ENCODE measurements around the gene RUFY1. TPM values are rescaled to one million over a fixed set of nuclear protein-coding genes. Genes with fewer than 3 reads are reported as not detected.

RUFY1 gene
- polyA plus RNA-seq, 1 of the 3 experiments (the other 2 are of a cell fraction), result 30.3 TPM

DNA sequence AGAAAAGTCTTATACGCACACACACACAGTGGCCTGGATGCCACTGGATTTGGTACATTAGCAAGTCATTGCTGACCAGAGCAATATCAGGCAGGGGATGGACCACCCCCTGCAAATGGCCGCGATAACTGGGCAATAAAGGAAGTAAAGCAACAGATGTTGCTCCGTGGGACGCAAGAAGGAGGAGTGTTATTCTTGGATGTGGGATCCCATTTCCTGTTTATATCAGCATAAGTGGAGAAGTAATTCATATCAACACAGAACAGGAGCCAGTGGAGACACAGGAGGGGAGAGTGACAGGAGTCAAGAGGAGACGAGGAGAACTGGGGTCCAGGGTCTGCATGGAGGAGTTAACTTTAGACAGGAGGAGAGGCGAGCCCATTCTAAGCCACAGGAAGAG is 18.4 kb downstream of the RUFY1 start:
- Histone ChIP-seq H2AFZ (ENCODE audit: low read depth) (no peak overlapping the region), H3K79me2 (ENCODE audit: insufficient read depth) (peaks cover 9% of the 10 kb centered on the region; the same call in 1 of the 2 replicates), H3K9me3 (no peaks in the 10 kb centered on the region), H3F3A (replicated peaks; ENCODE audit: insufficient read depth) (no peaks in the 10 kb centered on the region), H3K9me2 (no peaks in the 10 kb centered on the region), H3K4me1 (ENCODE audit: control insufficient read depth in 1 of 2, insufficient read depth in 2 of 2, low read depth in 1 of 2, low read length in 1 of 2) (no peaks in the 10 kb centered on the region), H3K27me3 (ENCODE audit: insufficient read depth) (no peaks in the 10 kb centered on the region), H3K27ac (ENCODE audit: low read depth in 2 of 2, low read length in 1 of 2) (no peak overlapping the region), H3K4me3 (ENCODE audit: low read depth in 2 of 2, low read length in 1 of 2) (no peak overlapping the region), H3K36me3 (replicated peaks in 1 of 2; ENCODE audit: control insufficient read depth in 1 of 2, insufficient read depth in 2 of 2, low read length in 1 of 2) (peaks cover 60 to 65% of the 10 kb centered on the region in 2 experiments), H4K20me1 (ENCODE audit: insufficient read depth) (no peaks in the 10 kb centered on the region), H3K4me2 (no peak overlapping the region), H3K9ac (no peak overlapping the region)
- POLR2A ChIA-PET, result no interaction called here
- DNase-seq, result no peak
- CTCF ChIA-PET, result no interaction called here
- WGBS (ENCODE audit: low lambda C conversion rate), result 94% methylated on average over 7 of the region's 7 CpGs
- TF ChIP-seq EZH2phosphoT487 (IDR thresholded peaks at IDR 0.05; ENCODE audit: borderline replicate concordance, low read depth) (no peak), RFX5 (IDR thresholded peaks at IDR 0.05; ENCODE audit: low read length) (no peak), MEF2A (IDR thresholded peaks at IDR 0.05; ENCODE audit: borderline replicate concordance, low read depth) (no peak), SMC3 (IDR thresholded peaks at IDR 0.05; ENCODE audit: low read depth, low read length) (no peak), FOXM1 (IDR thresholded peaks at IDR 0.05; ENCODE audit: low read depth) (no peak), TAF1 (IDR thresholded peaks at IDR 0.05; ENCODE audit: borderline replicate concordance, low read depth, low read length) (no peak), RCOR1 (IDR thresholded peaks at IDR 0.05; ENCODE audit: low read length) (no peak), SIN3A (IDR thresholded peaks at IDR 0.05; ENCODE audit: borderline replicate concordance, low read depth, low read length) (no peak), FOSL2 (IDR thresholded peaks at IDR 0.05; ENCODE audit: borderline replicate concordance, low read depth) (no peak), IRF3 (IDR thresholded peaks at IDR 0.05; ENCODE audit: low read depth, low read length) (no peak)
- TF ChIP-seq, protein P1, sequence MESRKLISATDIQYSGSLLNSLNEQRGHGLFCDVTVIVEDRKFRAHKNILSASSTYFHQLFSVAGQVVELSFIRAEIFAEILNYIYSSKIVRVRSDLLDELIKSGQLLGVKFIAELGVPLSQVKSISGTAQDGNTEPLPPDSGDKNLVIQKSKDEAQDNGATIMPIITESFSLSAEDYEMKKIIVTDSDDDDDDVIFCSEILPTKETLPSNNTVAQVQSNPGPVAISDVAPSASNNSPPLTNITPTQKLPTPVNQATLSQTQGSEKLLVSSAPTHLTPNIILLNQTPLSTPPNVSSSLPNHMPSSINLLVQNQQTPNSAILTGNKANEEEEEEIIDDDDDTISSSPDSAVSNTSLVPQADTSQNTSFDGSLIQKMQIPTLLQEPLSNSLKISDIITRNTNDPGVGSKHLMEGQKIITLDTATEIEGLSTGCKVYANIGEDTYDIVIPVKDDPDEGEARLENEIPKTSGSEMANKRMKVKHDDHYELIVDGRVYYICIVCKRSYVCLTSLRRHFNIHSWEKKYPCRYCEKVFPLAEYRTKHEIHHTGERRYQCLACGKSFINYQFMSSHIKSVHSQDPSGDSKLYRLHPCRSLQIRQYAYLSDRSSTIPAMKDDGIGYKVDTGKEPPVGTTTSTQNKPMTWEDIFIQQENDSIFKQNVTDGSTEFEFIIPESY (IDR thresholded peaks at IDR 0.05; ENCODE audit: borderline replicate concordance, low read depth), result no peak

- H3K9me3 ChIP-seq, result no peaks in the 10 kb centered on the region
- H3K27ac ChIP-seq (ENCODE audit: low read depth in 2 of 2, low read length in 1 of 2), result no peak overlapping the region
- H3K9me2 ChIP-seq, result no peaks in the 10 kb centered on the region
- H3K36me3 ChIP-seq (replicated peaks in 1 of 2; ENCODE audit: control insufficient read depth in 1 of 2, insufficient read depth in 2 of 2, low read length in 1 of 2), result peaks cover 50 to 56% of the 10 kb centered on the region in 2 experiments
- ChIA-PET CTCF (interaction anchor here (1.1 kb wide), 1 partner anchor 30 kb away, joined by 3 read pairs; no protein-coding TSS in a partner anchor), POLR2A (no interaction called here)
- no peak for DNase-seq
- H3K4me1 ChIP-seq (ENCODE audit: control insufficient read depth in 1 of 2, insufficient read depth in 2 of 2, low read depth in 1 of 2, low read length in 1 of 2), result no peaks in the 10 kb centered on the region
- H3K27me3 ChIP-seq (ENCODE audit: insufficient read depth), result no peaks in the 10 kb centered on the region
- WGBS (ENCODE audit: low lambda C conversion rate), result 93% methylated on average over 5 of the region's 8 CpGs
- H3K79me2 ChIP-seq (ENCODE audit: insufficient read depth), result peaks cover 2% of the 10 kb centered on the region; the same call in 1 of the 2 replicates
- H4K20me1 ChIP-seq (ENCODE audit: insufficient read depth), result no peaks in the 10 kb centered on the region
- no peak overlapping the region for H3K9ac ChIP-seq
- H3K4me3 ChIP-seq (ENCODE audit: low read depth in 2 of 2, low read length in 1 of 2), result no peak overlapping the region
- no peaks in the 10 kb centered on the region for H3F3A ChIP-seq (replicated peaks; ENCODE audit: insufficient read depth)
- TF ChIP-seq NRF1 (IDR thresholded peaks at IDR 0.05; ENCODE audit: low read depth, low read length), result no peak
- TF ChIP-seq YY1 (IDR thresholded peaks at IDR 0.05; ENCODE audit: low read depth), result no peak
- TF ChIP-seq TEAD4 (IDR thresholded peaks at IDR 0.05; ENCODE audit: borderline replicate concordance, insufficient read depth), result no peak
- no peak for TF ChIP-seq FOSL2 (IDR thresholded peaks at IDR 0.05; ENCODE audit: borderline replicate concordance, low read depth)
- TF ChIP-seq POLR2AphosphoS5 (IDR thresholded peaks at IDR 0.05; ENCODE audit: low read depth, low read length), result no peak
- TF ChIP-seq, protein P2, sequence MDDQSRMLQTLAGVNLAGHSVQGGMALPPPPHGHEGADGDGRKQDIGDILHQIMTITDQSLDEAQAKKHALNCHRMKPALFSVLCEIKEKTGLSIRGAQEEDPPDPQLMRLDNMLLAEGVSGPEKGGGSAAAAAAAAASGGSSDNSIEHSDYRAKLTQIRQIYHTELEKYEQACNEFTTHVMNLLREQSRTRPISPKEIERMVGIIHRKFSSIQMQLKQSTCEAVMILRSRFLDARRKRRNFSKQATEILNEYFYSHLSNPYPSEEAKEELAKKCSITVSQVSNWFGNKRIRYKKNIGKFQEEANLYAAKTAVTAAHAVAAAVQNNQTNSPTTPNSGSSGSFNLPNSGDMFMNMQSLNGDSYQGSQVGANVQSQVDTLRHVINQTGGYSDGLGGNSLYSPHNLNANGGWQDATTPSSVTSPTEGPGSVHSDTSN (IDR thresholded peaks at IDR 0.05), result no peak
- TF ChIP-seq ELF1 (IDR thresholded peaks at IDR 0.05), result no peak
- TF ChIP-seq RXRA (IDR thresholded peaks at IDR 0.05; ENCODE audit: borderline replicate concordance, low read depth), result no peak
- TF ChIP-seq TAF1 (IDR thresholded peaks at IDR 0.05; ENCODE audit: borderline replicate concordance, low read depth, low read length), result no peak
- no peak for TF ChIP-seq JUND (IDR thresholded peaks at IDR 0.05)
- TF ChIP-seq USF2 (IDR thresholded peaks at IDR 0.05; ENCODE audit: borderline replicate concordance, low read depth, low read length), result no peak
- TF ChIP-seq RAD21 (IDR thresholded peaks at IDR 0.05; ENCODE audit: low read length), result no peak
- no peak overlapping the region for H2AFZ ChIP-seq (ENCODE audit: low read depth)
- H3K4me2 ChIP-seq, result no peak overlapping the region
These were observed 22.0 kb downstream of the RUFY1 start for GRCh38 chr5:179572386-179572785.
